Keratinocyte (primary cell): ENCODE results near the gene E2F6.

ENCODE experiments used
- CTCF ChIP-seq, 3 experiments: IDR thresholded peaks in 1 of 3; conservative IDR thresholded peaks in 1 of 3; optimal IDR thresholded peaks in 1 of 3; 2 replicates in 2 of 3; 3 replicates in 1 of 3; pipeline versions ENCODE3 to v1.5.1; 2011; ENCODE audit warnings: low read length in 3 of 3, mild to moderate bottlenecking in 3 of 3, moderate library complexity in 2 of 3, control low read depth in 1 of 3, inconsistent platforms in 1 of 3; ENCODE audit not compliant: insufficient read depth in 2 of 3; ENCODE audit errors: extremely low read depth in 1 of 3
- EZH2 ChIP-seq: IDR thresholded peaks from one replicate; pipeline ENCODE4 v1.6.1; 2012; ENCODE audit warnings: inconsistent platforms, mild to moderate bottlenecking, low read length, moderate library complexity

GRCh38 chr2:11422901-11423435, 43.0 kb downstream of the E2F6 start:
- TF ChIP-seq CTCF (optimal IDR thresholded peaks at IDR 0.05 in 1 of 3, IDR thresholded peaks at IDR 0.05 in 1 of 3, conservative IDR thresholded peaks at IDR 0.05 in 1 of 3; ENCODE audit: extremely low read depth in 1 of 3, insufficient read depth in 2 of 3, low read length in 3 of 3) (no peak), EZH2 (no peak)
